Kasumi-1 (cell line): ENCODE results near the gene NINL.
"Not testable (repeated sequence)": the region's sequence is repeated elsewhere in the genome, so short reads cannot be mapped to it uniquely, and the experiment has no call there.

Experiments used
- DNase-seq, 2 experiments: peaks; one replicate each; lab custom pipeline; 2025; lab: John Stamatoyannopoulos, UW

The NINL gene

GRCh38 chr20:25584905-25585704 is at the start of gene NINL:
Gene NINL (minus strand): TSS chr20:25585531. CDS start chr20:25526587, 58,944 bp downstream.
- DNase-seq = peak in 1 of 2 experiments; percentile 6

- no peak for DNase-seq
Observed at GRCh38 chr20:25632940-25633790, 47.8 kb upstream of the NINL start.

GRCh38 chr20:25630615-25631014 is 45.3 kb upstream of the NINL start:
- DNase-seq = not testable (repeated sequence)

- DNase-seq = no peak
Observed at GRCh38 chr20:25629816-25630499, 44.6 kb upstream of the NINL start.

GRCh38 chr20:25626779-25627178 is 41.4 kb upstream of the NINL start:
- DNase-seq = no peak

GRCh38 chr20:25624500-25624939 is 39.2 kb upstream of the NINL start:
- DNase-seq = peak; percentile 59 to 63

- peak; percentile 92 to 97 for DNase-seq
Observed at GRCh38 chr20:25623736-25624499, 38.6 kb upstream of the NINL start, which contains the start of gene NANP. Gene NANP (minus strand): TSS chr20:25624014. CDS start chr20:25623948, 66 bp downstream.

- no peak for DNase-seq
Observed at GRCh38 chr20:25623225-25623735, 37.9 kb upstream of the NINL start.

GRCh38 chr20:25622450-25623224 is 37.3 kb upstream of the NINL start:
- DNase-seq = peak; percentile 28 to 31

- no peak for DNase-seq
Observed at GRCh38 chr20:25622049-25622448, 36.7 kb upstream of the NINL start.

GRCh38 chr20:25619514-25619913 is 34.2 kb upstream of the NINL start:
- DNase-seq = no peak

GRCh38 chr20:25608774-25609173 is 23.4 kb upstream of the NINL start:
- no peak for DNase-seq

GRCh38 chr20:25606094-25606695 is 20.9 kb upstream of the NINL start:
- DNase-seq = no peak

- no peak for DNase-seq
Observed at GRCh38 chr20:25605148-25605547, 19.8 kb upstream of the NINL start.

- DNase-seq = no peak
Observed at GRCh38 chr20:25604611-25605010, 19.3 kb upstream of the NINL start.

- not testable (repeated sequence) for DNase-seq
Observed at GRCh38 chr20:25602914-25603309, 17.6 kb upstream of the NINL start.

- not testable (repeated sequence) for DNase-seq
Observed at GRCh38 chr20:25602191-25602913, 17.0 kb upstream of the NINL start.

GRCh38 chr20:25601659-25602058 is 16.3 kb upstream of the NINL start:
- no peak for DNase-seq

GRCh38 chr20:25600632-25601031 is 15.3 kb upstream of the NINL start:
- no peak for DNase-seq
